ENCODE data around the gene RNF113B.

The RNF113B gene

DNA sequence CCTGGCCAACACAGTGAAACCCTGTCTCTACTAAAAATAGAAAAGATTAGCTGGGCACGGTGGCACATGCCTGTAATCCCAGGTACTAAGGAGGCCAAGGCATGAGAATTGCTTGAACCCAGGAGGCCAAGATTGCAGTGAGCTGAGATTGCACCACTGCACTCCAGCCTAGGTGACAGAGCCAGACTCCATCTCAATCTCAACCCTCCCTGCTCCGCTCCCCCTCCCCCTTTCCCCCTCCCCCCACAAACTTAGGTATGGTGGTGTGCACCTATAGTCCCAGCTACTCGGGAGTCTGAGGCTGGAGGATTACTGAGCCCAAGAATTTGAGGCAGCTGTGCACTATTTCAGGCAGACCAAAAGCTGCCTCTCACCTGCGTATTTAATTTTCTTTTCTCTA, 21.6 kb upstream of the RNF113B start:
- H4K20me1 ChIP-seq (ENCODE audit: insufficient read depth, low read length): no peaks in the 10 kb centered on the region
- no peaks in the 10 kb centered on the region; the same call in 1 of the 2 replicates for H3K27me3 ChIP-seq (ENCODE audit: insufficient read depth, low read length)
- H3K4me2 ChIP-seq (ENCODE audit: low read length): no peak overlapping the region
- H3K36me3 ChIP-seq (ENCODE audit: insufficient read depth, low read length): no peaks in the 10 kb centered on the region
- H3K27ac ChIP-seq (ENCODE audit: low read depth, low read length, poor library complexity, severe bottlenecking): no peak overlapping the region
- TF ChIP-seq CTCF (IDR thresholded peaks at IDR 0.05; ENCODE audit: low read length) (no peak), EZH2 (IDR thresholded peaks at IDR 0.05; ENCODE audit: borderline replicate concordance, low read length) (no peak)
- no peaks in the 10 kb centered on the region for H3K79me2 ChIP-seq (ENCODE audit: insufficient read depth, low read length)
- no peaks in the 10 kb centered on the region for H3K9me3 ChIP-seq (ENCODE audit: low read length)
- H3K9me2 ChIP-seq (ENCODE audit: low read depth, low read length): no peaks in the 10 kb centered on the region
- H3F3A ChIP-seq (ENCODE audit: insufficient read depth, low read length): no peaks in the 10 kb centered on the region
- H3K9ac ChIP-seq (ENCODE audit: low read length): no peak overlapping the region
- H3K4me1 ChIP-seq (ENCODE audit: insufficient read depth, low read length, severe bottlenecking): no peaks in the 10 kb centered on the region
- no peak overlapping the region for H3K4me3 ChIP-seq (ENCODE audit: low read depth, low read length, poor library complexity, severe bottlenecking)
- H2AFZ ChIP-seq (ENCODE audit: low read length): no peak overlapping the region

- H3K79me2 ChIP-seq (ENCODE audit: insufficient read depth, low read length): no peaks in the 10 kb centered on the region
- no peak overlapping the region for H3K27ac ChIP-seq (ENCODE audit: low read depth, low read length, poor library complexity, severe bottlenecking)
- no peaks in the 10 kb centered on the region for H3K9me2 ChIP-seq (ENCODE audit: low read depth, low read length)
- no peak overlapping the region for H3K4me2 ChIP-seq (ENCODE audit: low read length)
- H3K4me3 ChIP-seq (ENCODE audit: low read depth, low read length, poor library complexity, severe bottlenecking): no peak overlapping the region
- H2AFZ ChIP-seq (ENCODE audit: low read length): no peak overlapping the region
- H4K20me1 ChIP-seq (ENCODE audit: insufficient read depth, low read length): no peaks in the 10 kb centered on the region
- no peaks in the 10 kb centered on the region for H3F3A ChIP-seq (ENCODE audit: insufficient read depth, low read length)
- H3K27me3 ChIP-seq (ENCODE audit: insufficient read depth, low read length): no peaks in the 10 kb centered on the region; the same call in 1 of the 2 replicates
- H3K36me3 ChIP-seq (ENCODE audit: insufficient read depth, low read length): no peaks in the 10 kb centered on the region
- H3K9me3 ChIP-seq (ENCODE audit: low read length): no peaks in the 10 kb centered on the region
- H3K4me1 ChIP-seq (ENCODE audit: insufficient read depth, low read length, severe bottlenecking): no peaks in the 10 kb centered on the region
- no peak overlapping the region for H3K9ac ChIP-seq (ENCODE audit: low read length)
- TF ChIP-seq EZH2 (IDR thresholded peaks at IDR 0.05; ENCODE audit: borderline replicate concordance, low read length) (no peak), CTCF (IDR thresholded peaks at IDR 0.05; ENCODE audit: low read length) (no peak)
Observed at GRCh38 chr13:98195054-98195791, 18.2 kb upstream of the RNF113B start.

DNA sequence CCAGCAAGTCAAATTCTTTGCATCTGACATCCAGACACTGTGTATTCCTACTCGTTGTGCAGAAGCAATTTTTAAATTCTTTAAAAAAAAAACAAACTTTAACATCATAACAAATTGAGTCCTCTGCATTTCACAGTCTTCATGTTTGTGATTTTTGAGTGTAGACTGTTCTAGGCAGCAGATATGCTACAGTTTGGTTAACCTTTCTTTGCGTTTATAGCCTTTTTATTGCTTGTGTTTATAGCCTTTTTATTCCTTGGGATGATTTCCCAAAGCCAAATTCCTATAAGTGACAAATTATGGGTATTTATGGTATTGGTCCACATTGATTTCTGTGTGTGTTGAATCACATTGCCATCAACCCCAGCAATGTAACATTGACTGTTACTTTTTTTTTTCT, 14.9 kb upstream of the RNF113B start:
- TF ChIP-seq EZH2 (IDR thresholded peaks at IDR 0.05; ENCODE audit: borderline replicate concordance, low read length): no peak
- no peak for TF ChIP-seq CTCF (IDR thresholded peaks at IDR 0.05; ENCODE audit: low read length)
- Histone ChIP-seq H3K4me1 (ENCODE audit: insufficient read depth, low read length, severe bottlenecking) (no peaks in the 10 kb centered on the region), H3F3A (ENCODE audit: insufficient read depth, low read length) (no peaks in the 10 kb centered on the region), H2AFZ (ENCODE audit: low read length) (no peak overlapping the region), H3K9ac (ENCODE audit: low read length) (no peak overlapping the region), H3K4me3 (ENCODE audit: low read depth, low read length, poor library complexity, severe bottlenecking) (no peak overlapping the region), H3K79me2 (ENCODE audit: insufficient read depth, low read length) (no peaks in the 10 kb centered on the region), H3K27ac (ENCODE audit: low read depth, low read length, poor library complexity, severe bottlenecking) (no peak overlapping the region), H4K20me1 (ENCODE audit: insufficient read depth, low read length) (no peaks in the 10 kb centered on the region), H3K9me3 (ENCODE audit: low read length) (no peaks in the 10 kb centered on the region), H3K4me2 (ENCODE audit: low read length) (no peak overlapping the region), H3K27me3 (ENCODE audit: insufficient read depth, low read length) (no peaks in the 10 kb centered on the region), H3K9me2 (ENCODE audit: low read depth, low read length) (no peaks in the 10 kb centered on the region), H3K36me3 (ENCODE audit: insufficient read depth, low read length) (no peaks in the 10 kb centered on the region)
